Gastrocnemius medialis (tissue), 4 donors: ENCODE measurements around the gene IL11RA.
A peak's percentile ranks its signal among the peaks of the same experiment; 100 is the strongest.

Experiments used
- CTCF ChIP-seq, 5 experiments: fragments of 450-650 bp in 3 of 5; fragments of 200-600 bp in 2 of 5; sonication (generic) in 2 of 5; IDR thresholded peaks in 4 of 5; conservative IDR thresholded peaks in 1 of 5; 1 replicate in 4 of 5; 2 replicates in 1 of 5; pipeline ENCODE4 v1.5.1; 2016 to 2019; ENCODE audit warnings: antibody characterized with exemption in 5 of 5, mild to moderate bottlenecking in 3 of 5, moderate library complexity in 3 of 5
- POLR2A ChIP-seq, 2 donors: fragments of 450-650 bp; IDR thresholded peaks; one replicate each; pipeline ENCODE4 v1.6.1; 2017; ENCODE audit warnings: antibody characterized with exemption in 2 of 2, mild to moderate bottlenecking in 2 of 2, moderate library complexity in 2 of 2

- TF ChIP-seq CTCF (IDR thresholded peaks at IDR 0.05 in 4 of 5, conservative IDR thresholded peaks at IDR 0.05 in 1 of 5), result peak in 1 of 5 experiments; percentile 20
- peak in 1 of 2 donors; percentile 24 for TF ChIP-seq POLR2A (IDR thresholded peaks at IDR 0.05)
Observed at GRCh38 chr9:34620061-34620994, 31.7 kb upstream of the IL11RA start, which contains the start of gene DCTN3.
